ACHN (cell line): ENCODE measurements around the gene MUC4.
A peak's percentile ranks its signal among the peaks of the same experiment; 100 is the strongest.
"Not testable (repeated sequence)": the region's sequence is repeated elsewhere in the genome, so short reads cannot be mapped to it uniquely, and the experiment has no call there.

Source experiments
- DNase-seq: peaks from one replicate; pipeline ENCODE4 v3.0.0-alpha.2; 2015
- in situ Hi-C: cut with HindIII; loops from 2 replicates; pipeline ENCODE4 v1.10.0; 2017; ENCODE audit warnings: low sequenced_read_pairs, low pct_ligation_motif_present, low pct_unique_long_range_greater_than_20kb

MUC4 gene

DNA sequence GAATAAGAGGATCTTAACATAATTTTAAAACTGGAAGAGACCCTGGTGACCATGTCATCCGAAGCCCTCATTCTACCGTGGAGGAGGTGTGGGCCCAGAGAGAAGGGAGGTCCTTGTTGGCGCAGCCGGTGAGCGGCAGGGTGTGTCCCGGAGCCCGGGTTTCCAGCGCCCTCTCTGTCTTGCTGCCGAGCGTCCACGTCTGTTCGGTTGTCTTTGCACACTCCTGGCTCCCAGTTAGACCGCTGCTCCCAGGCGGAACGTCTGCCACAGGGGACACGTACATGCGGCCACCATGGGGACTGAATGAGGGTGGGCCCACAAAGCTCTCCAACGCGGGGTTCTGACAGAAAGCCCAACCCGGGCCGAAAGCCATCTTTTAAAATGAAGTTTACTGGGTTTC lies 6.6 kb upstream of the MUC4 start:
- in situ Hi-C loops = no loop called here
- DNase-seq = no peak

DNA sequence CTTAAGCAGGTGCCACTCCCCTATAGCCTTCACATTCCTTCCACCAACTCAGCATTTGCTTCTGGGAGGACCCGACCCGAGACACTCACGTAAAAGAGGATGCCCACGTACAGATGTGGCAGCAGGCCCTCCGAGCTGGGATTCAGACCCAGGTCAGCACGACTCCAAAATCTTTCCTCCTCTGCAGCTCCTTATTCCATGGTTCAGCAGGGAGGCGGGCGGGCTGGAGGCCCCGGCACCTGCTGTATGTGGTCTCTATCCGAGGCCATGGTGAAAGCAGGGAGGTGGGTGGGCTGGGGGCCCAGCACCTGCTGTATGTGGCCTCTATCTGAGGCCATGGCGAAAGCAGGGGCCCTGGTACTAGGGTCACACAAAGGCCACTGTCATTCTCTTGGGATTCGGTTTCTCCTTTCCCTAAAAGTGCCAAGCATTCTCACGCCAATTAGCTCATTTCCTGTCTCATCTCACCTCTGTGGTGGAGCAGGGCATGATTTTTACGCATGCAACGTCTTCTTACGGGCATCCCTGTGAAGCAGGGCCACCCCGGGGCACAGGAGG lies 5.9 kb upstream of the MUC4 start:
- in situ Hi-C loops = no loop called here
- no peak for DNase-seq

GRCh38 chr3:195816276-195816913 lies 4.7 kb upstream of the MUC4 start:
- in situ Hi-C loops = not testable (repeated sequence)

GRCh38 chr3:195815169-195815771 lies 3.5 kb upstream of the MUC4 start:
- in situ Hi-C loops = no loop called here
- peak; percentile 44 for DNase-seq

More at GRCh38 chr3:195816276-195816913, 4.7 kb upstream of the MUC4 start:
- not testable (repeated sequence) for DNase-seq

DNA sequence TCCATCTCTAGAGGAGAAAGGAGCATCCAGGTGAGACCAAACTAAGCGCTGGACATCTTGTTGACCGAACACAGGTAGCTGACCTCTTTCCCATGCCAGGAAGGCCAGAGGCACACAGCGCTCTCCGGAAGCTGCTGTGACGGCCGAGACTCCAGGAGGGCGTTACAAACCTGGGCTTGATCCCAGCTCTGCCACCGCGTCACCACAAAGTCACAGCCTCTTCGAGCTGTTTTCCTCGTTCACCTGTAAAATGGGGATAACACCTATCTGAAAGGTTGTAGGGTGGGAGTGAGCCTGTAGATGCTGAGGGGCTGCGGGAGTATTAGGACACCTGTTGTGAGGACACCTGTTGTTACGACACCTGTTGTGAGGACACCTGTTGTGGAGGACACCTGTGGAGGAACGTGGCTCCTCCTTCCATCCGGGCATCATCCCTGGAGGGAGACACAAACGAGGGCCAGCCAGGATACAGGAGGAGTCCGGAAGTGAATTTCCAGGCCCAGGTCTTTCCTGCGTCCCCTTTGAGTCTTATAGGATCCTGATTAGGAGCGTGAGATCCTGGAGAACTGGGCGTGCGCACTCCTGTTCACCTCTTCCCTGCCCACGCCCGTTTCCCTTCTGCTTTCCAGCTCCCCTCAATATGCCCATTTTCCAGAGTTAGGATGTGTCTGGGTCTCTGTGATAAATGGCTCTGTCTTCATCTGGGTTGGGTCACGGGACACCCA lies 2.3 kb upstream of the MUC4 start:
- in situ Hi-C loops = no loop called here
- DNase-seq = no peak

GRCh38 chr3:195812366-195812765 lies 637 bp upstream of the MUC4 start:
- DNase-seq = no peak

DNA sequence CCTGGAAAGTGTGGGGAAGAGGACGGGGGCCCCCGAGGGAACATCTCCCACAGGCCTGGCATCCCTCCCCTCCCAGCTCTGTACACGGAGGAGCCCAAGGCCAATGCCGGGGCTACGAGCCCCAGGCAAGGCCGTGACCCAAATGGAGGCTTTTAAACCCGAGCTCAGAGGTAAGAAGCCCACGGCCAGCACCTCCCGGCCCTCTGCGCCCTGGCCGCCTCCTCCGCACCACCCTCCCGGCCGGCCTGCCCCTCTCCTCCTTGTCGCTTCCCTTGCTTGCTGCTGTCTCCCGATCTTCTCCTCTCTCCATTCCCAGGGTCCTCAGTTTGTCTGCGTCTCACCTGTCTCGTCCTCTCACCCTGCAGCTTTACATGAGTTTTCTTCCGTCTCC lies 1.3 kb downstream of the MUC4 start:
- DNase-seq = no peak
- in situ Hi-C loops = no loop called here

More at GRCh38 chr3:195812366-195812765, 637 bp upstream of the MUC4 start:
- in situ Hi-C loops = no loop called here

DNA sequence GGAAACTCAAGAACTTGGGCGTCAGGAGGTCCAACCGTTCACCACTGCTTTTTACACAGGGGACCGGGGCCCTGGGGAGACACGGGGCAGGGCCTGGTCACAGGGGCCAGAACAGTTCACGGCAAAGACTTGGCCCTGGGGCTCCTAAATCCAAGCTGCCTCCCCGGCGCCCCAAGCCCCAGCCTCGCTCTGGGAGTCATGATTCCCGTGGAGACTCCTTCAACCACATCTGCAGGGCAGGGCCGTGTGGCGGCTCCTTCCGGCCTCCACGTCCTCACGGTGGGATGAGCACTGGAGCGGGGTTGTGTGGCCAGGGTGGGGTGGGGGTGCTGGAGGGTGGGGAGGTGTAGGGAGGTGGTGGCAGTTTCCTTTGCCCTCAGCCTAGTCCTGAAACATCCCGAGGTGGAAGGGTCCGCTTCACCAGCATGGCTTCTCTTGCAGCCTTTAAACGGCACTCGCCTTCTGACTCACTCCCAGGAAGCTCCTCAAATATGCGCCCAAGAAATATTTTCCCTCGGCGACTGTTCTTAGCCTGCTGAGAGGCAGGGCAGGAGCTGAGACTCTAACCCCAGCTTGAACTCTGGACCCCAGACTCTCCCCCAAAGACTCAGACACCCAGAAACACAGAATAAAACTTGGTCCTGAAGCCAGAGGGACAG lies 1.8 kb downstream of the MUC4 start:
- no peak for DNase-seq
- in situ Hi-C loops = no loop called here

DNA sequence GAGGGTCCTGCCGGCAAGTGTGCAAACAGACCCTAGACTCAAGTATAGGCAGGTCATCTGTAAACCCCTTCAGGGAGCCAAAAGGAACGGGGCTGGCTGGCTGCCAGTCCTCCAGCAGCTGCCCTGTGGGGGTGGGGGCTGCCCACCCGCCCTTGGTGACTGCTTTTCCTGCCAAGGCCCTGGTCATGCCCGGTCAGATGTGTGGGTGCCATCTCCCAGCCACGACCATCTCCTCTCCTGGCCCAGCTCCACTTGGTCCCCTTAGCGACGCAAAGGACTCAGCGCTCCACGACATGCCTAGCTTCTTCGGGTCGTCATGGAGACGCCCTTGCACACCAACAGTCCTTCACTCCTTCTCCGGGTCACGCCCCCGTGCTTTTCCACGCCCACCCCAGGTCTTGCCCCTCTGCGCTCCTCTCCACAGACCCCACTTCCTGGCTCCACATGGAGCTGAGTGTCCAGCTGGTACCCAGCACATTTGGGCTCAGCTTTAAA lies 2.4 kb downstream of the MUC4 start:
- DNase-seq = no peak

DNA sequence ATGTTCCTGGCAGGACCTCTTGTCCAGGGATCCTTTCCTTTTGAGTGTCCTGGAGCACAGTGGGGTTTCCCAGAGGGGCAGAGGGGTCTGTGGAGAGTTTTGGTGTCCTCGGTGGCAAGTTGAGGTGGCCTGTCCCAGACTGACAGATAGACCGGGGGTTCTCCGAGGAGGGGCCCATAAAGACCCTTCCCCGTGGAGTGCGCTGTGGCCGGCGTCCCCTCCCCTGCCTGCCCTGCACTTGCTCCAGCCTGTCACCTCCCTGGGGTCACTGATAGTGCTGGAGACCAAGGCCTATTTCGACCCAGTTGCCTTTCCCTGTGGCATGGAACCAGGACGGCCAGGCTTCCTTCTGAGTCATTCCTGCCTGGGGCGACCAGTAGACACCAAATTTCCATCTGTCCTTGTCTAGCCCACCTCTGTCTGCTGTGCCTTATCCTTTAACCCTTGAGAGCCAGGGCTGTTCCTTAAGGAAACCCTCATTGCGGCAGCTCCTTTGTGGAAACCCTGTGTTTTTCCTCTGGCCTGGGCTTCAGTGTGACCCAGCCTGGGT lies 2.9 kb downstream of the MUC4 start:
- in situ Hi-C loops = no loop called here

More for the DNA sequence above, 2.4 kb downstream of the MUC4 start:
- in situ Hi-C loops = no loop called here

DNA sequence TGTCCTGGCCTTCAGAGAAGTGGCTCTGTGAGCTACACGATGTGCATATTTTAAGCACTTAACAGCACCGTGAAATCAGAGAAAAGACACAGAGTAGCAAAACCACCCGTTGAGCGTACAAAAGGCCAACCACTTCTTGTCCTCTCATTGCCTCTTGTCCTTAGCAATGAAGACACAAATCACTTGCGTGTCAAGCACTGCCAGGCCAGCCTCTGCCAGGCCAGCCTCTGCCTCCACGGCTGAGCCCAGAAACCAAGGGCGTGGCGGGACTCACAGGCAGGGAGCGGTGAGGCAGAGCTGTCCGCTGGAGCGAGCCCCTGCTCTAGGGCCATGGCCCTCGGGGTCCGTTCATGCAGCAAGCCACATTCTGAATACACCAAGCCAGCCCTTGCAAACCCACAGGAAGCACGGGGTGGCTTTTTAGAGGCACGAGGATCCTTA lies 4.0 kb downstream of the MUC4 start:
- in situ Hi-C loops = no loop called here
- DNase-seq = no peak

More for the DNA sequence above, 2.9 kb downstream of the MUC4 start:
- DNase-seq = no peak

DNA sequence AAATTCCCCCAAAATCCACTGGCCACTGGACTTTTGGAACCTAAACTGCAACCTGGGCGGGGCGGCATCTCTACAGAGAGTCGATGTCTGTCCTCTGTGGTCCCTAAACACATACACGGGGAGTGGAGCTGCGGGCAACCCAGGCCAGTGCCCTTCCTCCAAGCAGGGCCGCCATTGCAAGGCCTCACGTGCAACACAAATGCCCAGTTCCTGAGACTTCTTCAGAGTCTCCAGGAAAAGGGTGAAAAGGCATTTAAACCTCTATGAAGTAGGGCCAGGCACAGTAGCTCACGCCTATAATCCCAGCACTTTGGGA lies 4.9 kb downstream of the MUC4 start:
- in situ Hi-C loops = no loop called here
- DNase-seq = no peak

DNA sequence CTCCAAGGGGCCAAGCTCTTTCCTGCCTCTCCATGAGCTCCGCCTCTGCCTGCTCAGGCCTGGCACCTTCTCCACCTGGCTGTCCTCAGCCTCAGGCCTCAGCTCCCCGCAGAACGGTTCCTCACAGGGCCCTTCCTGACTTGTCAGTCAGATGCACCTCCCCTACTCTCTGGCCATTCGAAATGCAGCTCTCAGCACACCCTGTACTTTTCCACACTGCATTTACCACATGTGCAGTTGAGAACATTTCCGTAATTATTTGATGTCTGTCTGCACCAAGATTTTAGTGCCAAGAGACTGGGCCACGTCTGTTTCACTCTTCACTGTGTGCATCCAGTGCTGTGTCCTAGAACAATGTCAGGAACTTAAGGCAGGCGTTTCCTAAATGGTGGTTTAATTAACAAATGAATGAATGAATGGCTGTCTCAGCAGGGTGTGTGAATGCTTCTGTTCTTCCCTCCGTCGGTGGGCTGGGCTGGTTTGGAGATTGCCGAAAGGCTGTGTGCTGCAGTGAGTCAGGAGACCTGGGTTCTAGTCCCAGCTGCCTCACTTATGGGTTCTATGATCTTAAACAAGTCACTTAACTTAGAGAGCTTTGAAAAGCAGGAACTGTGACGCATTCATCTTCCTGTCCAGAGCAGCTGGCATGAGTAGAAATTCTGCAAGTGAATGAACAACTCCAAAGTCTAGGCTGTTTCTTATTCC lies 5.4 kb downstream of the MUC4 start:
- in situ Hi-C loops = no loop called here
- no peak for DNase-seq

DNA sequence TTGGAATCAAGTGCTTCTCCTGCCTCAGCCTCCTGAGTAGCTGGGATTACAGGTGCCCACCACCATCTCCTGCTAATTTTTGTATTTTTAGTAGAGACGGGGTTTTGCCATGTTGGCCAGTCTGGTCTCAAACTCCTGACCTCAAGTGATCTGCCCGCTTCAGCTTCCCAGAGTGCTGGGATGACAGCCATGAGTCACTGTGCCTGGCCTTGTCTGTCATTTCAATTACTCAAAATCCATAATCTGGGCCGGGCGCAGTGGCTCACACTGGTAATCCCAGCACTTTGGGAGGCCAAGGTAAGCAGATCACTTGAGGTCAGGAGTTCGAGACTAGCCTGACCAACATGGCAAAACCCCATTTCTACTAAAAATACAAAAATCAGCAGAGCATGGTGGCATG lies 6.1 kb downstream of the MUC4 start:
- in situ Hi-C loops = not testable (repeated sequence)

GRCh38 chr3:195805181-195805580 lies 6.5 kb downstream of the MUC4 start:
- in situ Hi-C loops = no loop called here
- DNase-seq = no peak

More for the DNA sequence above, 6.1 kb downstream of the MUC4 start:
- DNase-seq = not testable (repeated sequence)

DNA sequence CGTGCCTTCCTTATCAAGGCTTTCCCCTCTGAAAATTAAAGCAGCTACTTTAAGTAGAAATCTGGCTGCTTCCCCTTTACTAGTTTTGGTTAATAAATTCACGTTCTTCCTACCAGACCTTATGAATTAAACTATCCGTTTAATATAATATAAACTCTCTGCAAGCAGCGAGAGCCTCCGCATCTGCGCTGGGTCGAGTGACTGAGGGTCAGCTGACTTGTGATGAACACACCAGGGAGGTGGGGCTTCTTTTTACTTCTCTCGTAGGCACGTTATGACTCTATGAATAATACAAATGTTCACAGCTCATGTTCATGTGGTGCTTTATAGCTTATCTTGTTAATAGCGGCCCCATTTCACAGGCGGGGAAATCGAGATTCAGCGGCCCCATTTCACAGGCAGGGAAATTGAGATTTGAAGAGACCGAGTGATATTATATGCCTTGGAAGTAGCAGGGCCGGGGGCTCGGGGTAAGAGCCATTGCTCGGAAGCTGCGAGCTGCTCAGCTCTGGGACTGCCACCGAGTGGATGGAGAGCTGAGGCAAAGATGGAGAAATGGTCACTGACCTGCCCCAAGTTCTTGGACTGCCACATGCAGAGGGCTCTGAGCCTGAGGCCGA lies 8.3 kb downstream of the MUC4 start:
- no peak for DNase-seq
- in situ Hi-C loops = no loop called here

GRCh38 chr3:195802795-195803194 lies 8.9 kb downstream of the MUC4 start:
- in situ Hi-C loops = no loop called here
- no peak for DNase-seq

DNA sequence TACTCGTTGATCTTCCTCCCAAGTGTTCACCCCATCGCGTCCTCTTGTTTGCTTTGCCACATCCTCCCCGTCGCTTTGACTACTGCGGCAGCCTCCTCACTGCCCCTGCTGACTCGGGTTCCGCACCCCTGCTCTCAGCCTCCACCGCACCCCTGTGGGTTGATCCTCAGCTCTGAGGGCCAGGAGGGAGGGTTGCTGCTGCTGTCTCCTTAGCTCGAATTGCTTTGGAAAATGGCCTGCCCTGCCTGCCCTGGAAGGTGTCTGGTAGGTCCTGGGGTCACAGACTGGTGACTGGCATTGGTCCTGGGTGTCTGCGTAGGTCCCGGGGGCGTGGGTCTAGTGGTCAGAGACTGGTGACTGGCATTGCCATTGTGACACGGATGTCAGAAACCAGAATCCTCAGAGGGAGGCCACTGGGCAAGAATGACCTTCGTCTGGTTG lies 9.4 kb downstream of the MUC4 start:
- in situ Hi-C loops = no loop called here
- no peak for DNase-seq
